SU-DHL-6 (cell line): ENCODE results near the gene PLXND1.

Experiments
- CTCF ChIP-seq: fragments of 200-600 bp; sonication (generic); IDR thresholded peaks from one replicate; pipeline ENCODE4 v1.5.1; 2017; ENCODE audit warnings: antibody characterized with exemption, mild to moderate bottlenecking, low read length, moderate library complexity; ENCODE audit not compliant: insufficient read depth, poor library complexity, severe bottlenecking
- EZH2phosphoT487 ChIP-seq: fragments of 200-600 bp; sonication (generic), shearing (Covaris generic); conservative IDR thresholded peaks from 2 replicates; pipeline ENCODE4 v1.6.1; 2018; ENCODE audit warnings: mild to moderate bottlenecking, antibody characterized with exemption, low read length, moderate library complexity, mixed read lengths

GRCh38 chr3:129579991-129580390, 26.5 kb downstream of the PLXND1 start:
- TF ChIP-seq CTCF: no peak
- TF ChIP-seq EZH2phosphoT487: no peak
